ENCODE results near the gene VWA5B2.

Gene VWA5B2

DNA sequence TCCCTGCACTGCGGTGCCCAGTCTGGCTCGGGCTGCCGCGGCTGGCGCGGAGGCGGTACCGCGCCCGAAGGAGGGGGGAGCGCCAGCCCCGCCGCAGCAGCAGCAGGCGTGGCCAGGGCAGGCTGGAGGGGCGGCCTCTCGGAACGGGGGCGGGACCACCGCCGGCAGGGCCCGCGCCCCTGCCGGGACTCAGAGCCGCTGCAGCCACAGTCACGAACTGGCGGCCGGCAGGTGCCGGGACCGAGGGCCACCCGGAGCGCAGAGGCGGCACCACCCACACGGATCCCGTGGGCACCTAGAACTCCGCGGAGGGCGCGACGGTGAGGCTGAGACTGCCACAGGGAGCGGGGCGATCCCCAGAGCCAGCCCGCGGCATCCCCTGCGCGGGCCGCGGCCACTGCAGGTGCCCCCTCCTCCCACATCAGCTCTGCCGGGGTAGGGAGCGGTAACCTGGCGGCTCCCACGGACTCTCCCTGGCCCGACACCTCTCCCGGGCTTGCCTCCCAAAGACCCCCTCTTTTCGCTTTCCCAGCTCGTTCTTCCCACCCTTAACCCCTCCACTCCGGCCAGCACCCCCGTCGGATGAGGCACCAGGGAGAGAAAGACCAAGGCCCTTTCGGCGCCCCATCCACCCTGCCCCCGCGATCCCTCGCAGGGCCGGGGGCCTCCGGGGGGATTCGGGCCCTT is at the start of gene VWA5B2:
Gene VWA5B2 (plus strand): TSS at position 192 of the 687 bp plus-strand sequence. CDS start 944 bp downstream, outside the sequence.
- DNase-seq (ENCODE audit: low spot score): peak; percentile 68

DNA sequence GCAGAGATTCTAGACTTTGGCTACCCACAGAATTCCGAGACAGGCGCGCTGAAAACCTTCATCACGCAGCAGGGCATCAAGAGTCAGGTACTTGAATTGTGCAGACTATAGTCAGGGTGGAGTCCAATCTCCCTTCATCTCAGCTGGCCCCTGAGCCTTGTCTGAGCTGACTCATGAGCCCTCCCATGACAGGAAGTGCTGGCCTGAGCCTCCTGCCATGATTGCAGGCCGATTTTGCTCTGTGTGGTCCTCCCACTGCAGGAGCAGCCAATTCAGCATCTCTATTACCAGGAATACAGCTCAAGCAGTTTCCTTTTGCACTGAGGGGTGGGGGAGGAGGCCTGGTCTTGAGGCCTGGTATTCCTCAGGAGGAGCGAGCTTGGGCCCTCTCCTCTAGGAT is 49.2 kb upstream of the VWA5B2 start:
- no peak for DNase-seq (ENCODE audit: low spot score)

DNA sequence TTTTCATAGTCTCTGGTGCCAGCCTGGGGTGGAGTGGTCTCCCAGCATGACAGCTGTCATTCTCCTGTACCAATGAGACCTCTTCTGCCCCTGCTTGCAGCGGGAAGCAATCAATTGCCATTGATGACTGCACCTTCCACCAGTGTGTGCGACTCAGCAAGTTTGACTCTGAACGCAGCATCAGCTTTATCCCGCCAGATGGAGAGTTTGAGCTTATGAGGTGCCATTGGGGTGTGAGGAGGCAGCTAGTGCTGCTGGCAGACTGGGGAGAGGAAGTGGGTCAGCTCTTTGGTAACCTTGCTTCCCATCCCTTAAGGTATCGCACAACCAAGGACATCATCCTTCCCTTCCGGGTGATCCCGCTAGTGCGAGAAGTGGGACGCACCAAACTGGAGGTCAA is 47.8 kb upstream of the VWA5B2 start:
- no peak for DNase-seq (ENCODE audit: low spot score)

DNA sequence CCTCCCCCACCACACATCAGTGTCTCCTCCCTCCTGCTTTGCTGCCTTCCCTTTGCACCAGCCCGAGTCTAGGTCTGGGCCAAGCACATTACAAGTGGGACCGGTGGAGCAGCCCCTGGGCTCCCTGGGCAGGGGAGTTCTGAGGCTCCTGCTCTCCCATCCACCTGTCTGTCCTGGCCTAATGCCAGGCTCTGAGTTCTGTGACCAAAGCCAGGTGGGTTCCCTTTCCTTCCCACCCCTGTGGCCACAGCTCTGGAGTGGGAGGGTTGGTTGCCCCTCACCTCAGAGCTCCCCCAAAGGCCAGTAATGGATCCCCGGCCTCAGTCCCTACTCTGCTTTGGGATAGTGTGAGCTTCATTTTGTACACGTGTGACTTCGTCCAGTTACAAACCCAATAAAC is 45.7 kb upstream of the VWA5B2 start:
- DNase-seq (ENCODE audit: low spot score): no peak

DNA sequence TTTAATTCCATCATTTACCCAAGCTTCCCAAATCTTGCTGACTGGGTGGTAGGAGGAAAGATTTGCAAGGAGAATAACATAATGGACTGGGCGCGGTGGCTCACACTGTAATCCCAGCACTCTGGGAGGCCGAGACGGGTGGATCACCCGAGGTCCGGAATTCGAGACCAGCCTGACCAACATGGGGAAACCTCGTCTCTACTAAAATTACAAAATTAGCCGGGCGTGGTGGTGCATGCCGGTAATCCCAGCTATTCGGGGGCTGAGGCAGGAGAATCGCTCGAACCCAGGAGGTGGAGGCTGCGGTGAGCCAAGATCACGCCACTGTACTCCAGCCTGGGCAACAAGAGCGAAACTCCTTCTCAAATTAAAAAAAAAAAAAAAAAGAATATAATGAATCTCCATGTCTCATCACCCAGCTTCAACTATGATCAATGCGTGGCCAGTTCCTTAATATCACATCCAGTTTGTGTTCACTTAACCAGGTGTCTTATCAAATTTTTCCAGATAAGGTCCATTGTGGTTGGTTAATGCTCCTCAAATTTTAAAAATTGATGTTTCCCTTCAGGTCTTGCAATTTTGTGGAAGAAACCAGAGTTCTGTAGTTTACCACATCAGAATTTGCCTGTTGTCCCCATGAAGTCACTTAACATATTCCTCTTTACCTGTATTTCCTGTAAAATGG is 44.7 kb upstream of the VWA5B2 start:
- no peak for DNase-seq (ENCODE audit: low spot score)

DNA sequence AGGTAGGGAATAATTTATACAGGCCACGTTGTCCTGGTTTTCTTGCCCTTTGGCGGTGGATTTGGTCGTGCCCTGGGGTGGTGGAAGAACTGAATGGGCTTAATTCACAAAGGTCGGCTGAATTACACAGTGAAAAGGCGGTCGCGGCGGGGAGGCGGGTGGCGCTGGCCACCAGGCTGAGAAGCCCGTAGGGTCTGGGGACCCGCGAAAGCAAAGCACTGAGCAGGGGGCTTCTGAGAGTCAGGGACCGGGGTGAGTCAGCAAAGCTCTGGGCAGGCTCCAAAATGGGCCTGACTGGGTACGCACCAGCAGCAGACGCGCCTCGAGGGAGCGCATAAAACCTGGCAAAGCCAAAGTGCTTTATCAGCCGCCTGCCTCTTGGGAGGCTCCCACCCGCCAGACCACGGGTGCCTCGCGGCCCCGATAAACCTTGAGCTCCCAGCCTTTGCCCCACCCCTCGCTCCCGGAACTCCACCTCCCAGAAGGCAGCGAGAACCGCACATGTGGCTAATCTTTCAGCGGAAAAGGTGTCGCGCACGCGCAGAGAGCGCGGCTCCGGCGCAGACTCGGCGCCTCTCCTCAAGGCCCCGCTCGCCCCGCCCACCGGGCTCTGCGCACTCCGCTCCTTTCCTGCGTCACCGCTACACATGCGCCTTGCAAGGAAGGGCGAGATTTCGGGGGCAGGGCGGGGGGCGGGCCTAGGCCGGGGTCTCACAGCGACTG is 43.8 kb upstream of the VWA5B2 start:
- DNase-seq (ENCODE audit: low spot score): peak; percentile 99

DNA sequence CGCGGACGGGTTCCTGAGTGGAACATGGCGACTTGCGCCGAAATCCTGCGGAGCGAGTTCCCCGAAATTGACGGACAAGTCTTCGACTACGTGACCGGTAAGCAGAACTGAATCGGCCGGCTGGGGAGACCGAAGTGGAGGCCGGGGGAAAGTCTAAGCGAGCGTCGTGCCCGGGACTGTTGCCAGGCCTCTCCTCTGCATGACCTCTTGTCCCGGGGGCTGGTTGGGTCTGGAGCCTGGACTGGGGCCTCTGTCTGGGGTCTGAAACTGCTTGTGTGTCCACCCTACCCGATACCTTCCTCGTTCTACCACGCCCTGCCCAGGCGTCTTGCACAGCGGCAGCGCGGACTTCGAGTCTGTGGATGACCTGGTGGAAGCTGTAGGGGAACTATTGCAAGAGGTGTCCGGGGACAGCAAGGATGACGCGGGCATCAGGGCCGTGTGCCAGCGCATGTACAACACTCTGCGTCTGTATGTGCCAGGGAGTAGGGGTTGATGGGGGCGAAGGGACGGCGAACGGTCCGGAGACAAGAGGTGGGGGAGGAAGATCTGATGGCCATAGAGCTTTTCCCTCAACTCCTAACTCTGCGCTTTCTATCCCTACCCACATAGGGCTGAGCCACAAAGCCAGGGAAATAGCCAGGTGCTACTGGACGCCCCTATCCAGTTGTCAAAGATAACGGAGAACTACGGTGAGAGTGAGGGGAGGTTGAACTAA is 43.0 kb upstream of the VWA5B2 start, which contains the start of gene ABCF3:
Gene ABCF3 (plus strand): TSS at position 16 of the 718 bp plus-strand sequence. CDS start 9 bp downstream, at position 25.
- no peak for DNase-seq (ENCODE audit: low spot score)

DNA sequence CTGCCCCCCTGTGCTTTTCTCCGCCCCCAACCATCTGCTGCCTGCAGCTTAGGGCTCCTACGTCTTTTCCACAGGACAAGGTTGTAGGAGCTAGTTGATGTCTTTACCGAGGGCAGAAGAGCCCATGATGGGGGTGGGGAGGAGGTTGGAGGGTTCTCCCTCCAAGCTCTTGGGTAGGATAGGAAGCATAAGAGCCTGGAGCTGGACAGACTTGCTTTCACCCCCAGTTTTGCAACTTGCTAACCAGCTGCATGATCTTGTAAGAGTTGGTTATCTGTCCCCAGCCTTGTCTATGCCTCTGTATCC is 42.5 kb upstream of the VWA5B2 start:
- DNase-seq (ENCODE audit: low spot score): no peak

DNA sequence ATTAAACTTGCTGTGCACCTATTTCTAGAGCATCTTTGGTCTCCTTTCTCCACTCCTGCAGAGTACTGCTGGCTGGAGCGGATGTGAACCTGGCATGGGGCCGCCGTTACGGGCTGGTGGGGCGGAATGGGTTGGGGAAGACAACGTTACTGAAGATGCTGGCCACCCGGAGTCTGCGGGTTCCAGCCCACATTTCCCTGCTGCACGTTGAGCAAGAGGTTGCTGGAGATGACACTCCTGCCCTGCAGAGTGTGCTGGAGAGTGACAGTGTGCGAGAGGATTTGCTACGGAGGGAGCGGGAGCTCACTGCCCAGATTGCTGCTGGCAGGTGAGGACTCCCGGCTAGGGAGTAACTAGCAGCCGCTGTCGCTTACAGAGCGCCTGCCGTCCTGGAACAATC is 41.3 kb upstream of the VWA5B2 start:
- no peak for DNase-seq (ENCODE audit: low spot score)

DNA sequence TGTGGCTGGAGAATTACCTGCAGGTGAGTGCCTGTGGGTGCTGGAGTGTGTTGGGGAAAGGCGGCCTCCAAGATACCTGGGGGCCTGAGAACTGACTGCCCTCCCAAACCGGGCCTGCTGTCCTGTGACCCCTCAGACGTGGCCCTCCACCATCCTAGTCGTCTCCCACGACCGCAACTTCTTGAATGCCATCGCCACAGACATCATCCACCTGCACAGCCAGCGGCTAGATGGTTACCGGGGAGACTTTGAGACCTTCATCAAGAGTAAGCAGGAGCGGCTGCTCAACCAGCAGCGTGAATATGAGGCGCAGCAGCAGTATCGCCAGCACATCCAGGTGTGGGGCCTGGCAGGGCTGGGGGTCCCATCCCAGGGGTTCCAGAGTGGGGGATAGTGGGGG is 40.0 kb upstream of the VWA5B2 start:
- no peak for DNase-seq (ENCODE audit: low spot score)

DNA sequence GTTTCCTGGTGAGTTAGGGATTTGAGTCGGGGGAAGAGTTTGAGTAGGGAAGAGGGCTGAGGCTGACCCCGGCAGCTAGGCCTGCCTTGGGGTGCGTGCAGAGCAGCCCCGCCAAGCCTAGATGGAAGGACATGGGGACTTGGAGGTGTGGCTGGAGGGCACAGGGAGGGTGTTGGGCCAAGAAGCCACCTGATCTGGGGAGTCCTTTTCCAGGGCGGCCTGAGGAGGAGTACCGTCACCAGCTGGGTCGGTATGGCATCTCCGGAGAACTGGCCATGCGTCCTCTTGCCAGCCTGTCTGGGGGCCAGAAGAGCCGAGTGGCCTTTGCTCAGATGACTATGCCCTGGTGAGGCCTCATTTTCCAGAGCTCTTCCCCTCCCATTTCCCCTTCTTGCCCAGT is 36.5 kb upstream of the VWA5B2 start:
- DNase-seq (ENCODE audit: low spot score): no peak

DNA sequence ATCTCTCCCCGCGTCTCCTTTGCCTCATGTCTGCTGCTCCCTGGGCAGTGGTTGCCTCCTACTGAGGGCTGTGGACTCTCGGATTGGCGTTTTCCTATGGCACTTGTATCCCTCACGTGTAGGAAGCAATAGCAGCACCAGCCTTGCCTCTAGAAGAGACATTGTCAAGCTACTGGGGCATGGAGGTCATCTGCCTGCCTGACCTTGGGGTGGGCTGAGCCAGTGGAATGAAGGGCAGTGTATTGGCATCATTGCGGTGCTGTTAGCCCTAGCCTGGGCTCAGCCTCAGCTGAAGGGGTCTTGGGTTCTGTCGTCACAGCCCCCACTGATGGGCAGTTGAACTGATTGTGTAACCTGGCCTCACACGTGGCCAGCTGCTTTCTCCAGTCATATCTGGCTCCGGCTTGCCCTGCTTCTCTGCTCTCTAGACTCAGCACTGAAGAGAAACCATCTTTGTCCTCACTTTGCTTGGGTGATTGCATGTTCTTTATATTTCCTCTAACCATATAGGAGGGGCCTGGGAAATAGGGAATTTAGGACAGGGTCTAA is 35.3 kb upstream of the VWA5B2 start:
- DNase-seq (ENCODE audit: low spot score): no peak

DNA sequence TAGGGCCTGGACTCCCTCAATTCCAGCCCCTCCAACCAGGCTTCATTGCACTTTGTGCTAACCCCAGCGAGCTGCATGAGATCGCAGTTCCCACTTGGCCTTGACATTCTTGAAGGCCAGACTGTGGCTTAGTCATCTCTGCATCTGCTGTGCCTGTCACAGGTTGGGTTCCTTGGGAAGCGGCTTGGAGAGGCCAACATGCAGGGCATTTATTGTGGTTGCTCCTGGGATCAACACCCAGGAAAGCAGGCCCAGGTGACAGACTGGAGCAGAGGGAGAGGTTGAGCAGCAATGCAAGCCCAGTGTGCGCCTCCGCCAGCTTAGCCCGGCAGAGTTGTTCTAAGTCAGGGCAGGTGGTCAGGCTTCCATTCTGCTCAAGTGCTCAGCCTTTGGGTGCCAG is 32.8 kb upstream of the VWA5B2 start:
- DNase-seq (ENCODE audit: low spot score): no peak

DNA sequence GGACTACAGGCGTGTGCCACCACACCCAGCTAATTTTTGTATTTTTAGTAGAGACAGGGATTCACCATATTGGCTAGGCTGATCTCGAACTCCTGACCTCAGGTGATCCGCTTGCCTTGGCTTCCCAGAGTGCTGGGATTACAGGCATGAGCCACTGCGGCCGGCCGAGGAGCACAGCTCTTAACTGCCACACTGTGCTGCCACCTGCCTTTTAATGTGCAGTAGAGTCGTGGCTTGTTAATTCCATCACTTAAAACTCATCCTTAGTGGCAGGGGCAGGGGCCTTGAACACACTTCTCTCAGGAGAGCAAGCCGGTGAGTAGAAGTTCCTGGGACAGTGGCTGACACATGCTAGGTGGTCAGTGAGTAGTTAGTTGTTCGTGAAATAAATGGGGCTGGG is 30.9 kb upstream of the VWA5B2 start:
- no peak for DNase-seq (ENCODE audit: low spot score)

DNA sequence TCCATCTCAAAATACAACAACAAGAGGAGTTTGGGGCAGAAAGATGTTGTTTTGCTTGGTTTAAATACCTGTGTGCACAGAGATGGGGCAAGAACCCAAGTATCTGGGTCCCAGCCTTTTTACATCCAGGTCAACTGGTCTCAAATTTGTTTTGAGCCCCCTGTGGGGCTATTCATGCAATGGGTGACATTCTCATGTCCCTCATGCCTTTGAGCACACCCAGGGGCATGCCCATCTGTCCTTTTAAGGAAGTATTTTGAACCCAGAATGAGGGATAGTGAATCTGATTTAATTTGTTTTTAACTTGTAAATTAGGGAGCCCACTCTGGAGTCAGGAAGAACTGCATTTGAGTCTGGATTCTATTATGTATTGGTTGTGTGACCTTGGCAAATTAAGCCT is 28.6 kb upstream of the VWA5B2 start:
- DNase-seq (ENCODE audit: low spot score): no peak

DNA sequence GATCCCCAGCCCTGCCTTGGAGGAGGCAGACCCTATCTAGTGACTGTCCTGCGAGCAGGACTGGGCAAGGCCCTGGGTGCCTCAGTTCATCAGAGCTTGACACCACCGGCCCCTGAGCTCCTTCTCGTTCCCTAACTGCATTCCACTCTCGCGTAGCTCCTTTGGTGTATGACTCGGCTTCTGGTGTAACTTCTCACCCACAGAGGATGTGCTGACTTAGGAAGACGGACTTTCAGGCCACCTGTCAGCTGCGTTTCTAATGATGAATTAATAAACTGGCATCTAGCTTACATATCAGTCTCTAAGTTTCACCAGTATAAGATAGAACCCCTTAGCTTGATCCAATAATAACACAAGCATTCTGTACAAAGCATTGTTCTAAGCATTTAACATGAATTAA is 25.9 kb upstream of the VWA5B2 start:
- DNase-seq (ENCODE audit: low spot score): no peak

DNA sequence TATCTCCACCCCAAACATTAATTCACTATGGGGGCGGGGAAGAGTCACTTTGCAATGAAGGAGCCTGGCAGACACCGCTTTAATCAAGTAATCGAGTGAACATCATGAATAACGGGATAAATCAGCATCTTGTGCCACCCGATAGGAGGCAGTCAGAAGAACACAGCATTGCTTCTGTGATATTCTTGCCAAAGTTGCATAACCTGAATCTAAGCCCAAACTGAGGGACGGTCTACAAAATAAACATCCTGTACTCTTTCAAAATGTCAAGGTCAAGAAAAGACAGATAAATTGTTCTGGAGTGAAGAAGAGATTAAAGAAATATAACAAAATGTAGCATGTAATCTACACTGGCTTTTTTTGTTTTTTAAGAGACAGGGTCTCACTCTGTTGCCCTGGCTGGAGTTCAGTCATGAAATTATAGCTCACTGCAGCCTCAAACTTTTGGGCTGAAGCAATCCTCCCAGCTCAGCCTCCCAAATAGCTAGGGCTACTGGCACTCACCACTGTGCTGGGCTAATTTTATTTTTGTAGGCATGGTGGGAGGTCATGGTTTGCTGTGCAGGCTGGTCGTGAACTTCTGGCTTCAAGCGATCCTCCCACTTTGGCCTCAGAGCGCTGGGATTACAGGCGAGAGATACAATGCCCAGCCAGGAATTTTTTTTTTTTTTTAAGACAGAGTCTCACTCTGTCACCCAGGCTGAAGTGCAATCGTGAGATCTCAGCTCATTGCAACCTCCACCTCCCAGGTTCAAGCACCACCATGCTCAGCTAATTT is 20.1 kb upstream of the VWA5B2 start:
- DNase-seq (ENCODE audit: low spot score): no peak

DNA sequence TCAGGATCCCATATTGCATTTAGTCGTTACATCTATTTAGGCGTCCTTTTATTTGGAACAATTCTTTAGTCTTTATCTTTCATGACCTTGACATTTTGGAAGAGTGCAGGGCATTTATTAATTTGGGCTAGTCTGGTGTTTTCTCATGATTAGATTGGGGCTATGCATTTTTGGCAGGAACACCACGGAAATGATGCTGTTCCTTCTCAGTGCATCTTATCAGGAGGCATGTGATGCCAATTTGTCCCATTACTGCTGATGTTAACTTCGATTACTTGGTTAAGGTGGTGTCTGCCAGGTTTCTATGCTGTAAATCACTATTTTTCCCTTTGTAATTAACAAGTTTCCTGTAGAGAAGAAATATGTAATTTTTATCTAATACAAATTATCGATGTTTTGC is 18.1 kb upstream of the VWA5B2 start:
- no peak for DNase-seq (ENCODE audit: low spot score)

DNA sequence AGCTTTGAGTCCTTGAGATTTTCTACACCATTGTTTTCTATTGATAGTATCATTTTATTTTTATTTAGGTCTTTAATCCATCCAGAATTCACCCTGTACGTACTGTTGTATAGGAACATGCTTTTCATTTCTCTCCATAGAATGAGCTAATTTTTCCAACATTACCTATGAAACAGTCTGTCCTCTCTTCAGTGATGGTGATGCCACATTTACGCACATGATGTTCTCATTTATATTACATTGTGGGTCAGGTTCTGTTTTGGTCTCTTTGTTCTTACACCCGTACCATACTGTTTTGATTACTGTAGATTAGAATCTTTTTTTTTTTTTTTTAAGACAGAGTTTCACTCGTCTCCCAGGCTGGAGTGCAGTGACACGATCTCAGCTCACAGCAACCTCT is 17.7 kb upstream of the VWA5B2 start:
- no peak for DNase-seq (ENCODE audit: low spot score)

DNA sequence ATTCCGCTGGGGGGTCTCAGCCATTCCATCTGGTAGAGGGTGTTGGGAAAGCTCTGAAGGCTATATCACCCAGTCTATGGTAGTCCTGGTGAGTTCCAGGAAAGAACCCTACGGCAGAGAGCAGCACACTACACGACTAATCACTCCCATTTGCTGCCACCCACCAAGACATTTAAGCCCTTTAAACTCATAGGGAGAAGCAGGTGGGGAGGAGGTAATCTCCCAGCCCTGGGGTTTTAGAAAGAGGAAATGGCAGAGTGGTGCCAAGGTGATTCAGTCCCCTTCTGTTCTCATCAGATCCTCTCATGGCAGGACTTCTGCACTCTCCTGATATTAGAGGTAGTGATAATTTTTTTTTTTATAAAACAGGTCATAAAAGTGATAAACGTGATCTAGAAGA is 10.6 kb upstream of the VWA5B2 start:
- DNase-seq (ENCODE audit: low spot score): no peak

DNA sequence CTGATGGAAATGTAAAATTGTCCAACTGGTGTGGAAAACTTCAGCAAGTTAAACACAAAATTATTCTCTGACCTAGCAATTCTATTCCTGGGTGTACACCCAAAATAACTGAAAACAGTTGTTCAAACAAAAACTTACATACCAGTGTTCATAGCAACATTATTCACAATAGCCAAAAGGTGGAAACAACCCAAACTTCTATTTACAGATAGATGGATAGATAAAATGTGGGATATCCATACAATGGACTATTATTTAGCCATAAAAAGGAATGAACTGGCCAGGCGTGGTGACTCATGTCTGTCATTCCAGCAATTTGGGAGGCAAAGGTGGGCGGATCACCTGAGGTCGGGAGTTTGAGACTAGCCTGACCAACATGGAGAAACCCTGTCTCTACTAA is 6.9 kb upstream of the VWA5B2 start:
- DNase-seq (ENCODE audit: low spot score): no peak

DNA sequence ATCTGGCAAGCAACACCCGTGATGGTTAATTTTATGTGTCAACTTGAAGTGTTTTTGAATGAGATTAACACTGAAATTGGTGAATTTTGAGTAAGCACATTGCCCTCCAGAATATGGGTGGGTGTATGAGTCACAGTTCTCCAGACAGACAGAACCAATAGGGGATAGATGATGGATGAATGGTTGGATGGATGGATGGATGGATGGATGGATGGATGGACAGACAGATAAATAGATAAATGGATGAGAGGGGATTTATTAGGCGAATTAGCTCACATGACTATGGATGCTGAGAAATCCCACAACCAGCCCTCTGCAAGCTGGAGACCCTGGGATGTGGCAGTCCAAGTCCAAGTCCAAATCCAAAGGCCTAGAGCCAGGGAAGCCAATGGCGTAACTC is 5.4 kb upstream of the VWA5B2 start:
- DNase-seq (ENCODE audit: low spot score): no peak

Data from CD4-positive, alpha-beta T cell treated with Interleukin-15 for 4 hours (primary cell).